EH (cell line): ENCODE results near the gene UBE2L6.

Source experiments
- DNase-seq: peaks from one replicate; pipeline ENCODE4 v3.0.0-alpha.2; 2015; ENCODE audit warnings: low read depth

The UBE2L6 gene

GRCh38 chr11:57567515-57568329 is at the start of gene UBE2L6:
Gene UBE2L6, minus strand, starts transcription at chr11:57567672. Its CDS starts 61 bp downstream, at chr11:57567611.
- DNase-seq, result peak; percentile 46

DNA sequence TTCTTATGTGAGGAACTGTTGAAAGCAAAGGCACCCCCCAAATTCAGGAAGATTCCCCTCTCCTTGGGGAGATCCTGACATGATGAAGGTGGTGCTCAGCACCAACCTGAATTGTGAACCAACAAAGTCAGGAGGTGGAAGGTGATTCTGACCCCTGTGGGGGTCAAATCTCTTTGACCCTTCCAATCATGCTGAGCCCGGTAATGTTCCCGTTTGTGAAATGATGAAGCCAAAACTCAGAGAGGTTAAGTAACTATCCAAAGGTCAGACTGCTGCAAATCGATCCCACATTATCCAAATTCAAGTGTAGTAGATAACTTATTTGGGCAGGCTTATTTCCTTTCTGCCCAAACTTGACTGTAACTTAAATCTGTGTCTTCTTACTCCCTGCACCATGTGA is 49.1 kb upstream of the UBE2L6 start:
- no peak for DNase-seq

- DNase-seq, result no peak
Observed at GRCh38 chr11:57615308-57615707, 47.8 kb upstream of the UBE2L6 start.

DNA sequence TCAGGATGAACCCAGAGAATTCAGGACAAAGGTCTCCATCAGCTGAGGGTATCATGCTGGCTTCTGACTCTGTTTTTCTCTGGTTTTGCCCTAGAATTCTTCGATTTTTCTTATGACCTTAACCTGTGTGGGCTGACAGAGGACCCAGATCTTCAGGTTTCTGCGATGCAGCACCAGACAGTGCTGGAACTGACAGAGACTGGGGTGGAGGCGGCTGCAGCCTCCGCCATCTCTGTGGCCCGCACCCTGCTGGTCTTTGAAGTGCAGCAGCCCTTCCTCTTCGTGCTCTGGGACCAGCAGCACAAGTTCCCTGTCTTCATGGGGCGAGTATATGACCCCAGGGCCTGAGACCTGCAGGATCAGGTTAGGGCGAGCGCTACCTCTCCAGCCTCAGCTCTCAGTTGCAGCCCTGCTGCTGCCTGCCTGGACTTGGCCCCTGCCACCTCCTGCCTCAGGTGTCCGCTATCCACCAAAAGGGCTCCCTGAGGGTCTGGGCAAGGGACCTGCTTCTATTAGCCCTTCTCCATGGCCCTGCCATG is 46.8 kb upstream of the UBE2L6 start:
- no peak for DNase-seq

- no peak for DNase-seq
Observed at GRCh38 chr11:57610170-57610569, 42.7 kb upstream of the UBE2L6 start.

GRCh38 chr11:57605028-57605420 is 37.6 kb upstream of the UBE2L6 start:
- DNase-seq, result no peak

DNA sequence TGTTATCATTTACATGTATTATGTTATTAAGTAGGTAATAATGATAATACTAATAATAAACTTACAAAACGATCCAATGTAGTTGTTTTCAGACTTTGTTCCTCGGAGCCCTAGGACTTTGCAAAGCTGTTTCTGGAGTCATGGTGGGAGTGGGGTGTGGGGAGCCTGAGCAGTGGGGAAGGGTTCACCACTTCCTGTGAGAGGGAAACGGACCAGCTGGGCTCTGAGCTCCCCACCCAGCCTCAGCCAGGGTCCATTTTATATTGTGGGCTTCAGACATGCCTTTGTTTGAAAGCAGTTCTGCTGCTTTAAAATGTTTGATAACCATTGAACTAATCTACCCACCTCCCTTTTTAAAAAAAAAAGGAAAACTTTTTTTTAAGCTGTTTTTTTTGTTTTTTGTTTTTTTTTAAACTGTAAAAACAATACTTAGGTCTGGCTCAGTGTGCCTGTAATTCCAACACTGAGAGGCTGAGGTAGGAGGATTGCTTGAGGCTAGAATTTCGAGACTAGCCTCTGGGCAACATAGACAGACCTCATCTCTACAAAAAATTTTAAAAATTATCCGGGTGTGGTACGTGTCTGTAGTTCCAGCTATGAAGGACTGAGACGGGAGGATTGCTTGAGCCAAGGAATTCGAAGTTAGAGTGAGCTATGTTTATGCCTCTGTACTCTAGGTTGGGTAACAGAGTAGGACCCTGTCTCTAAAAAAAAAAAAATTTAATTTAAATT is 37.0 kb upstream of the UBE2L6 start:
- DNase-seq, result no peak

GRCh38 chr11:57601297-57601696 is 33.8 kb upstream of the UBE2L6 start:
- peak; percentile 7 for DNase-seq

GRCh38 chr11:57599381-57599780 is 31.9 kb upstream of the UBE2L6 start:
- no peak for DNase-seq

- peak; percentile 46 for DNase-seq
Observed at GRCh38 chr11:57598831-57599155, 31.3 kb upstream of the UBE2L6 start.

DNA sequence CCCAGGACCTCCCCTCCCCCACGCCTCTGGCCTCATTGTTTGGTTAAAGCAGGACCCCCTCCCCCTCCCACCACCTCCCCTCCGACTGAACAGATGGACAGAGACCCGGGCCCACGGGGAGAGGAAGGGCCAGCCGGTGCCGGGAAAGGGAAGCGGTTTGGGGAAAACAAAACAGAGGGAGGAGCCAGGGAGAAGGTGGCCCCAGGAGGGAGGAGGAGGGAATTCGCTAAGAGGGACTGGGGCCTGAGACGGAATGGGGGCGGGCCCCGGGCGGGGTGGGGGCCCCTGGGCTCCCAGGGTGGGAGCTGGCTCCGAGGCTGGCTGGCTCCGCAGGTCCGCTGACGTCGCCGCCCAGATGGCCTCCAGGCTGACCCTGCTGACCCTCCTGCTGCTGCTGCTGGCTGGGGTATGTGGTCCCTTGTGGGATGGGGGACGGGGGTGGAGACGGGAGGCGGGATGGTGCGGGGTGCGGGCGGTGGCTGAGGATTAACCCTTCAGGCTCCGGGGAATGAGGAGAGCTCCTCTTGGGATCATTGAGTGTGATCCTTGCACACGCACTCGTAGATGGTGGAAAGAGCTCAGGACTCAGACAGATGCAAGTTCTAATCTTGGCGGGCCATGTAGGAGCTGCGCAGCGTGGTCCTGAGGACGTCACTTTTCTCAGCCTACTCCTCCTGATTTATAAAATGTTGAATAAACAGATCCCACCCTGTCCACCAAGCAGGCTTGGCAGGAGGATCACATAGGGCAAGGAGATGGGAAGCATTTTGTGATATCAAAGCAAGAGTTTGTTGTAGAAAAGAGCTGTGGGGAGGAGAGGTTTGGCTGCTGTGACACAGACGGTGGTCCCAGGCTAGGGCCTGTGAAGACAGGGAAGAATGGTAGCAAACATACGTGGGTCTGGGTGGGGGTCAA is 30.7 kb upstream of the UBE2L6 start:
- peak; percentile 47 for DNase-seq

GRCh38 chr11:57597461-57597915 is 30.0 kb upstream of the UBE2L6 start, which contains the start of gene SERPING1:
Gene SERPING1, plus strand, starts transcription at chr11:57597685. Its CDS starts 586 bp downstream, at chr11:57598271.
- no peak for DNase-seq

GRCh38 chr11:57596266-57596885 is 28.9 kb upstream of the UBE2L6 start:
- DNase-seq, result no peak

DNA sequence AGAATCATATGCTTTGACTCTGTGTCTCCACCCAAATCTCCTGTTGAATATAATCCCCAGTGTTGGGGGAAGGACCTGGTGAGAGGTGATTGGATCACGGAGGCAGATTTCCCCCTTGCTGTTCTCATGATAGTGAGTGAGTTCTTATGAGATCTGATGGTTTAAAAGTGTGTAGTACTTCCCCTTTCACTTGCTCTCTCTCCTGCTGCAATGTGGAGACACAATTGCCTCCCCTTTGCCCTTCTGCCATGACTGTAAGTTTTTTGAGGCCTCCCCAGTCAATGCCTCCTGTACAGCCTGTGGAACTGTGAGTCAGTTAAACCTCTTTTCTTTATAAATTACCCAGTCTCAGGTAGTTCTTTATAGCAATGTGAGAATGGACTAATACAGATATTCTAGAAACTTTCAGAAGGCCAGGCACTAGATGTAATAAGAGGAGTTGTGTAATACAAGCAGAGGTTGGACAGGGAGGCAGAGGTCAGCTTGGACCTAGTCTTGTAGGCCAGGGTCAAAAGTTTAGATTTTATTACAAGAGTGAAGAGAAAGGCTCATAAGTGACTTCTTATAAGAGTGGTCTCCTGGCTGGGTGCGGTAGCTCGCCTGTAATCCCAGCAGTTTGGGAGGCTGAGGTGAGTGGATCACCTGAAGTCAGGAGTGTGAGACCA is 20.7 kb upstream of the UBE2L6 start:
- DNase-seq, result no peak

DNA sequence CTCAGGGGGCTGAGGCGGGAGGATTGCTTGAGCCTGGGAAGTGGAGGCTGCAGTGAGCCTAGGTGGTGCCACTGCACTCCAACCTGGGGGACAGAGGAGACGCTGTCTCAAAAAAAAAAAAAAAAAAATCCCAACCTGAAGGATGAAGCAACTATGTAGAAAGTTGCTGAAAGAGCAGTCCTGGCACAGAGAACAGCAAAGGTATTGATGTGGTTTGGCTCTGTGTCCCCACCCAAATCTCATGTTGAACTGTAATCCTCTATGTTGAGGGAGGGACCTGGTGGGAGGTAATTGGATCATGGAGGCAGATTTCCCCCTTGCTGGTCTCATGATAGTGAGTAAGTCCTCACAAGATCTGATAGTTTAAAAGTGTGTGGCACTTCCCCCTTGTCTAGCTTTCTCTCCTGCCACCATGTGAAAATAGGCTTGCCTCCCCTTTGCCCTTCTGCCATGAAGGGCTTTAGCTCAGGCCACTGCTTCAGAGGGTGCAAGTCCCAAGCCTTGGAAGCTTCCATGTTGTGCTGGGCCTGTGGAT is 19.3 kb upstream of the UBE2L6 start:
- no peak for DNase-seq

GRCh38 chr11:57585301-57585700 is 17.8 kb upstream of the UBE2L6 start:
- DNase-seq, result no peak

DNA sequence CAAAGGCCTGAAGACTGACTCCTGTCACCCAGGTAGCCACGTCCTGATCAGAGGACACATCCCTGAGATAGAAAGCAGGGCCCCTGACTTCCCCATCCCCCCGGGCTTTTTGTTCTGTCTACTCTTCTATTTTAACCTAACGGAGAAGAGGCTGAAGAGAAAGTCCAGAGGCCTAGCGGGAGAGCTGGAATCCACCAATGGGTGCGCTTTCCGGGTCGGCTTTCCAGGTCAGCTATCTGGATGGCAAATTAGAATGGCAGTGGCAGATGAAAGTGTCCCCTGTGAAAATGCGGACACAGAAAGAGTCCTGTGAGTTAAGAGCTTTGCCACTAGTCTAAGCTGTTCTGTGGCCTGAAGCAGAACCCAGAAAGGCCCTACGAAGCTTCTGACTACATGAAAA is 16.9 kb upstream of the UBE2L6 start:
- no peak for DNase-seq

DNA sequence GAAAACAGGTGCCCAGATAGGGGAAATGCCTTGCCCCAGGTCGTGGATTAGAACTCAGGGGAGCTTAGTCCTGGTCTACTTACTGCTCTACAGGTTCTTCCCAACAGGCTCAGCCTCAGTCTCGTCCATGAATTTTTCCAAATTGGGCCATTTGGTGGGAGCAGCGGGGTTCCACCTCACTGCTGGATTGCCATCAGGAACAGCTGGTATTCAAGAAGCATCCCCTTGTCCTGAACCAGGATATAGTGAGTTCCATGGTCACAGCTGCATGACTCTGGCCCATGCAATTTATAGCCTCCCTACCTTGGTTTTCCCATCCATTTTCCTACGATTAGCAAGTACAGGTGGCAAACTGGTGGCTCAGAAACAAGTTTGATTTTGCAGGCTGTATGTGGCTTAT is 6.6 kb upstream of the UBE2L6 start:
- DNase-seq, result no peak

GRCh38 chr11:57571606-57572005 is 4.1 kb upstream of the UBE2L6 start:
- DNase-seq, result no peak

GRCh38 chr11:57568330-57568766 is 876 bp upstream of the UBE2L6 start:
- peak; percentile 78 for DNase-seq
